Activated CD4-positive, alpha-beta T cell treated with anti-CD3 and anti-CD28 coated beads, Interleukin-2, amount 50 U/mL, for 16 hours (primary cell): Measurements from ENCODE around the gene FOXL3.

Source experiments
- DNase-seq: peaks from one replicate; pipeline ENCODE4 v3.0.0-alpha.2; 2020

The FOXL3 gene

DNA sequence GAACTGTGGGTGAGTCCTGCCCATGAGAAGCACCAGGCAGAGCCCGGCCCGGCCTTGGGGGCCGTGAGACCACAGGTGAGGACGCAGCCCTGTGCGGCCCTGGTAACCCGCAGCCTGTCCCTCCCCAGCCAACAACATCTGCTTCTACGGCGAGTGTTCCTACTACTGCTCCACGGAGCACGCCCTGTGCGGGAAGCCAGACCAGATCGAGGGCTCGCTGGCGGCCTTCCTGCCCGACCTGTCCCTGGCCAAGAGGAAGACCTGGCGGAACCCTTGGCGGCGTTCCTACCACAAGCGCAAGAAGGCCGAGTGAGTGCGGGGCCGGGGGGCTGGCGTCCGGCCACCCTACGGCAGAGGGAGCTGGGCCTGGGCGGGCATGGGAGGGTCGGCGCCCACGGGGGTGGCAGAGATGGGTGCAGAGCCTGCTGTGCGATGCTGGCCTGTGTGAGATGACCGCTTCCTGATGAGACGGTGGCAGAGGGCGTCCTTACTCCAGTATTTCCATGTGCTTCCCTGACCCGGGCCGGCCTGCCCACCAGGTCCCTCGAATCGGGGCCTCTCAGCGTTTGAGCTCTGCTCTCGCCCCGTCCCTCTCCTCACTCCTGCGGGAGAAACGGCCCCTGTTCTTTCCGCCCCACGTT is 34.1 kb upstream of the FOXL3 start:
- no peak for DNase-seq

DNA sequence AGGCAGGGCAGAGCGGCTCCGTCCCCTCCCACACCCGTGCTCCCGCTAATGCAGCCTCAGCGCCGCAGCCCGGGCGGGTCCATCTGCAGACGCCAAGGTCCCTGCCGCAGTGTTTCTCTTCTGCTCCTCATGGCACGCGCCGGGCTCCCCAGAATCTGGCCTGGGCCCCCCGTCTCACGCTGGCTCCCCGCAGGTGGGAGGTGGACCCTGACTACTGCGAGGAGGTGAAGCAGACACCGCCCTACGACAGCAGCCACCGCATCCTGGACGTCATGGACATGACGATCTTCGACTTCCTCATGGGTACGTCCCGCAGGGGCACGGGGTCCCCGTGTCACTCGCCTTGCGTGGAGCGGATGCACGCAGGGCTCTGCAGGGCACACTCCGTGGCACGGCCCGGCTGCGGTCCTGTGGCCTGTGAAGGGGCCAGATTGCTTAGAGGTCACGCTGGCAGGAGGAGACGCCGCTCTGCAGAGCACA is 33.5 kb upstream of the FOXL3 start:
- no peak for DNase-seq

DNA sequence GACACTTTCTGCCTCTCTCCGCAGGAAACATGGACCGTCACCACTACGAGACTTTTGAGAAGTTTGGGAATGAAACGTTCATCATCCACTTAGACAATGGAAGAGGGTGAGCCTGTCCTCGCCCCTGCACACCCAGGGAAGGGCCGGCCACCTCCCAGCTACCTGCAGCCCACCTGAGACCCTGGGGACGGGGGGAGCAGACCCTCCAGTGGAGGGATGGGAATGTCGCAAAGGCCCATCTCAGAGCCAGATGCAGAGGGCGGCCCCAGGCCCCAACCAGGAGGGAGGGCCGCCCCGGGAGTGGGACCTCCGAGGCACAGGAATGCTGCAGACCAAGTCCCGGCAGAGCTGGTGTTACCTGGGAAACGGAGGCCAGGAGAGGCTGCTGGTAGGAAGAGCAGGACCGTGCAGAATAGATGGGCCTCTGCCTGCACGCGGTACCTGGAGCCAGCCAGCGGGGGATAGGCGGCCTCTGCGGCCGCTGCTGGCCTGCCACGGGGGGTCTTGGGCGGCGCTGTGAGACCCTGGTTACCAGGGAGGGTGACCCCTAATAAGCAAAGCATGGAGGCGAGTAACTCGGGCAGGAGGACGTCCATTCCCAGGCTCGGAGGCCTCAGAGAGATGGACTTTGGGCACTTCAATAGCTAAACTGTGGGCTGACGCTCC is 32.9 kb upstream of the FOXL3 start:
- DNase-seq: no peak

DNA sequence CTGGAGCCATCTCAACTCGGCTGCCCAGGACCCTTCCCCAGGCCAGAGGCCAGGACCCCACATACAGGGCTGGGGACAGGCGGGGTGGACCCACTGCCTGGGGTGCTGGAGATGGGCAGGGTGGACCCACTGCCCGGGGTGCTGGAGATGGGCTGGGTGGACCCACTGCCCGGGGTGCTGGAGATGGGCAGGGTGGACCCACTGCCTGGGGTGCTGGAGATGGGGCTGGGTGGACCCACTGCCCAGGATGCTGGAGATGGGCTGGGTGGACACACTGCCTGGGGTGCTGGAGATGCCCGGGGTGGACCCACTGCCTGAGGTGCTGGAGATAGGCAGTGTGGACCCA is 32.4 kb upstream of the FOXL3 start:
- no peak for DNase-seq

DNA sequence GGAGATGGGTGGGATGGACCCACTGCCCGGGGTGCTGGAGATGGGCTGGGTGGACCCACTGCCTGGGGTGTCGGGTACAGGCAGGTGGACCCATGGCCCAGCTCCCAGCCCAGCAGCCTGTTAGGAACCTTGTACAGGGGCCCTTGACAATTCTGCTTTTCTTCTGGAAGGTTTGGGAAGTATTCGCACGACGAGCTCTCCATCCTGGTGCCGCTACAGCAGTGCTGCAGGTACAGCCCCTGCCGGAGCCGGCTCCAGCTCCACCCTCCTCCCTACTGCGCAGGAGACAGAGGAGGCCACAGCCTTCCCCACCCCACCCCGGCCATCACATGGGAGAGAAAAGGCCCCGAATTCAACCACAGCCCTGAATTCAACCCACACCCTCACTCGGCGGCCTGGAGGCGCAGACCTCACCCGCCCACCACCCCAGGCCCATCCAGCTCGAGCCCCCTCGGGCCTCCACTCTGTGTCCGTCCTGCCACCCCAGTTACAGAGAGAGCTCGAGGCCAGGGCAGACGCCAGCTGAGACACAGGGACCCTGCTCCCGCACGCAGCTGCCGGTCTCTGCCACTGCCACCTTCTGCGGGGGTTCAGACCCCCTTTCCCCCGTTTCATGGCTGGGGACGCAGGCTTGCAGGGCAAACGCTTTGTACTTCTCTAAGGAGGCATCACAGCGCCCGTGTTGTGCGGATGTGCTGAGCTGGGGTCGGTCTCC is 31.3 kb upstream of the FOXL3 start:
- no peak for DNase-seq

DNA sequence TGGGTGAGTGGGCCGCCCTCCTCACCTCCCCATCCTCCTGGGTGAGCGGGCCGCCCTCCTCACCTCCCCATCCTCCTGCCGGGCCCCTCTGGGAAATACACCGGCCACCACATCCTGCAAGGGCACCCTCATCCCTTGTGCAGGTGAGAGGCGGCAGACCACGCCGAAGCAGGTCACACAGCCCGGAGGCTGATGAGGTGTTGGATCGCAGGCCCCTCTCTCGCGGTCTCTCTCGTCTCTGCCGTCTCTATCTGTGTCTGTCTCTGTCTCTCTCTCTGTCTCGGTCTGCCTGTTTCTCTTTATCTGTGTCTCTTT is 30.8 kb upstream of the FOXL3 start:
- no peak for DNase-seq

DNA sequence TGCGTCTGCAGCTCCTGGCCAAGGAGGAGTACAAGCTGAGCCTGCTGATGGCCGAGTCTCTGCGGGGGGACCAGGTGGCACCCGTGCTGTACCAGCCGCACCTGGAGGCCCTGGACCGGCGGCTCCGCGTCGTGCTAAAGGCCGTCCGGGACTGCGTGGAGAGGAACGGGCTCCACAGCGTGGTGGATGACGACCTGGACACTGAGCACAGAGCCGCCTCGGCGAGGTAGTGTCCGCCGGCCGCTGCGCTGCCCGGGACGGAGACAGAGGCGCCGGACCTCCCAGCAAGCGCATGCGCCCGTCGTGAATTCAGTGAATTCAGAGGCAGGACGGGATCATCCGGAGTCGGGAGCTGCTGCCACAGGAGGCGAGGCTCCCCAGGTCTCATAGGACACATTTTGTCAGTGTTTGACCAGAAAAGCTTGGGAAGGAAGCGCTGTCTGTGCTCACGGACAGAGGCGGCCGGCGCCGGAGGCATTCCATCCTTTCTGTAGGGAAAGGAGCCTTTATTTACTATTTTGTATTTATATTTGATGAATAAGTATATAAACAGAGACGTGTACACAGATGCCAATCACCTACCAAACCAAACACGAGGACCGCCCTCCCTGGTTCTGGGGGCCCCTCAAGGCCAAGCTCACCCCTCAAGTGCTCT is 30.1 kb upstream of the FOXL3 start:
- no peak for DNase-seq

DNA sequence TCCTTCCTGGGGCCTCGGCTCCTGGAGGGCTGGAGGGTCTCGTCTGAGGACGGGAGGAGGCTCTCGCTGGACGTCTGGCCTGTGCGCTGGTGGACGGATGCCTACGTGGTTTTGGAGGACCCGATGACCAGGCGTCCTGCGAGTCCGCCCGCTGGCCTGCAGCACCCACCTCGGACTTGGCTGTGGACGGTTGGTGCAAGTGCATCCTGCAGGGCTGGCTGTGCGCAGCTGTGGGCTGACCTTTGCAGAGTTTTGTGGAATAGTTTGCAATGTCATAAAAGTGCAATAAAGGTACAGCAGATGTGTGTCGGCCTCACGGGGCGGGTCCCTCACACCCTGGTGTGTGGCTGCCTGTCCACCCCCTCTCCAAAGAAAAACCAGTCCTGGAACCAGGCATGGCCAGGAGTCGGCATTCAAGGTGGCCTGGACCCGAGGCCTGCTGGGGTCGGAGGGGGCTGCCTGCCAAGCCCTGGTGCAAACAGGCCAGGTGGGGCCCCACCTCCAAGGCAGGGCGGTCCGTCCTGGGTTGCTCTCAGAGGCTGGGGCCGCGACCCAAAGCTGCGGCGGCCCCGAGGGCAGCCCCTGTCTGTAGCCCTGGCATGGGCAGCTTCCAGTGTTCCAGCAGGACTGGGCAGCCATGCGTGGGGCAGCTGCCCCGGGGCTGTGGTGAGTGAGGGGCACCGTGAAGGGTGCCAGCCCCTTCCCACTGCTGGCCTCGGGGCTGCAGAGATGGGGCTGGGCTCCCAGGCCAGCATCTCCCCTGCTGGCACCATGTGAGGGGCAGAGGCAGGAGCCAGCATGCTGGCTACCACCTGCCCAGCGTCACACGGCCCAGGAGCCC is 29.3 kb upstream of the FOXL3 start:
- DNase-seq: no peak

DNA sequence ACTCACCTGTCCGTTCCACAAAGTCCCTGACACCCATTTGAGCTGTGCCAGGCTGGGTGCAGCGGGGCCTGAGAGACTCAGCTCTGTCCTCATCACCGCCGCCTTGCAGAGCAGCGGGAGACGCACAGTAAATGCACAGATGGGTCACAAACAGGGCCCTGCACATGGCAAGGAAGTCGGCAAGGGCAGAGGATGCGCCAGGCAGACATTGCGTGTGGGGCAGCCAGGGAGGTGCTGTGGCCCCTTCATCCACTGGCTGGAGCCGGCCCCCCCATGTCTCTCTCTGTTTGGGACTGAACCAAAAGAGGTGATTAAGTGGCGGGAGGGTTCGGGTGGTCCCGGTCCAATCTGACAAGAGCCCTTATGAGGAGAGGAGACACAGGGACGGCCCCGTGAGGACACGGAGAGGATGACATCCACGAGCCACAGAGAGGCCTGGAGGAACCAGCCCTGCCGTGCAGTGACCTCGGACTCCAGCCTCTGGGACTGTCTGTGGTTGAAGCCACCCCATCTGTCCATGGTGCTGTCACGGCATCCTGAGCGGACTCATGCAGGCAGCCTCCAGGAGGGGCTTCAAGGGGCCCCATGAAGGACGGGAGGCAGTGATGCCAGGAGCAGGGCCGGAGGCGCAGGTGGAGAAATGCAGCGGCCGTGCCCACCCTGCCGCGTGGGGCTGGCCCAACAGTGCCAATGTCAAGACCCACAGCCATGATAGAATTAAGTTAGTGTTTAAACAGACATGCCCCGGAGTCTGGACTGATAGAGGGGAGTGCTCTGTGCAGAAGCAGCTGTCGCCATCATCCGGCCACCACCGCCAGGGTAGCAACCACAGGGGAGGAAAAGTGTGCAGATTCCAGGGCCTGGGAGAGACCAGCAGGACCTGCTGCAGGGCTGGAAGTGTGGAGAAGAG is 28.4 kb upstream of the FOXL3 start:
- DNase-seq: no peak

DNA sequence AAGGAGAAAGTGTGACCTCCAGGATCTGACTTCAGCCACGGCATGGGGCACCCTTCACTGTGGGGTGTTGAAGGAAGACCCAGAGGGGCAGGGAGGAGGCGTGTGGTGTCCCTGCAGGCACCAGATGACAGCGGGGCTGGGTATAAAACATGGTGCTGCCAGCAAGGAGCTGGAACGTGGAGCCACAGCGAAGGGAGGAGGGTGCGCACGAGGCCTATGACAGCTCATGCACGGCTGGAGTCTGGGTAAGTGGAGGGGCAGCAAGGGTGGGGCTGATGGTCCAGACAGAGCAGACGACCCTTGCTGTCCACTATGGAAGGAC is 27.8 kb upstream of the FOXL3 start:
- no peak for DNase-seq

DNA sequence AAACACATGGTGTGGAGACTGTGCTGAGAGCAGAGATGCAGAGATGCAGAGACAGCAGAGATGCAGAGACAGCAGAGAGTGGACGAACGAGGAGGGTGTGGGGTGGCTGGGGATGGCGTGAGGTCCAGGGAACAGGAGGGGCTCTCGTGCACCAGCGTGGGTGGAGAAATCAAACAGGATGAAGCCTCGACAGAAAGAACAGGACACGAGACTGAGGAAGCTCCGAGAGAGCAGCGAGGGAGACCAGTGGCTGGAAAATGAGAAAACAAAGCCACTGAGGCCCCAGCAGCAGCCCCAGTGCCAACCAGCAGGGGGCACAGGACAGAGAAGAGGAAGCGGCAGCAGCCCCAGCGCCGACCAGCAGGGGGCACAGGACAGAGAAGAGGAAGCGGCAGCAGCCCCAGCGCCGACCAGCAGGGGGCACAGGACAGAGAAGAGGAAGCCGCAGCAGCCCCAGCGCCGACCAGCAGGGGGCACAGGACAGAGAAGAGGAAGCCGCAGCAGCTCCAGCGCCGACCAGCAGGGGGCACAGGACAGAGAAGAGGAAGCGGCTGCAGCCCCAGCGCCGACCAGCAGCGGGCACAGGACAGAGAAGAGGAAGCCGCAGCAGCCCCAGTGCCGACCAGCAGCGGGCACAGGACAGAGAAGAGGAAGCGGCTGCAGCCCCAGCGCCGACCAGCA is 27.2 kb upstream of the FOXL3 start:
- peak; percentile 89 for DNase-seq

DNA sequence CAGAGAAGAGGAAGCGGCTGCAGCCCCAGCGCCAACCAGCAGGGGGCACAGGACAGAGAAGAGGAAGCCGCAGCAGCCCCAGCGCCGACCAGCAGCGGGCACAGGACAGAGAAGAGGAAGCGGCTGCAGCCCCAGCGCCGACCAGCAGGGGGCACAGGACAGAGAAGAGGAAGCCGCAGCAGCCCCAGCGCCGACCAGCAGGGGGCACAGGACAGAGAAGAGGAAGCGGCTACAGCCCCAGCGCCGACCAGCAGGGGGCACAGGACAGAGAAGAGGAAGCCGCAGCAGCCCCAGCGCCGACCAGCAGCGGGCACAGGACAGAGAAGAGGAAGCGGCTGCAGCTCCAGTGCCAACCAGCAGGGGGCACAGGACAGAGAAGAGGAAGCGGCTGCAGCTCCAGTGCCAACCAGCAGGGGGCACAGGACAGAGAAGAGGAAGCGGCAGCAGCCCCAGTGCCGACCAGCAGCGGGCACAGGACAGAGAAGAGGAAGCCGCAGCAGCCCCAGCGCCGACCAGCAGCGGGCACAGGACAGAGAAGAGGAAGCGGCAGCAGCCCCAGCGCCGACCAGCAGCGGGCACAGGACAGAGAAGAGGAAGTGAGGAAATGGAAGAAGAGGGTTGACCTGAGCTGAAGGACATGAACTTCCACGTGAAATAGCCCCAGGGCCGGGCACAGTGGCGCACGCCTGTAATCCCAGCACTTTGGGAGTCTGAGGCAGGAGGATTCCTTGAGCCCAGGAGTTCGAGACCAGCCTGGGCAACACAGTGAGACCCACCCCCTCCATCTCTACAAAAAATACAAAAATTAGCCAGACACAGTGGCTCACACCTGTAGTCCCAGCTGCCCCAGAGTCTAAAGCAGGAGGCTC is 26.3 kb upstream of the FOXL3 start:
- peak; percentile 29 for DNase-seq

DNA sequence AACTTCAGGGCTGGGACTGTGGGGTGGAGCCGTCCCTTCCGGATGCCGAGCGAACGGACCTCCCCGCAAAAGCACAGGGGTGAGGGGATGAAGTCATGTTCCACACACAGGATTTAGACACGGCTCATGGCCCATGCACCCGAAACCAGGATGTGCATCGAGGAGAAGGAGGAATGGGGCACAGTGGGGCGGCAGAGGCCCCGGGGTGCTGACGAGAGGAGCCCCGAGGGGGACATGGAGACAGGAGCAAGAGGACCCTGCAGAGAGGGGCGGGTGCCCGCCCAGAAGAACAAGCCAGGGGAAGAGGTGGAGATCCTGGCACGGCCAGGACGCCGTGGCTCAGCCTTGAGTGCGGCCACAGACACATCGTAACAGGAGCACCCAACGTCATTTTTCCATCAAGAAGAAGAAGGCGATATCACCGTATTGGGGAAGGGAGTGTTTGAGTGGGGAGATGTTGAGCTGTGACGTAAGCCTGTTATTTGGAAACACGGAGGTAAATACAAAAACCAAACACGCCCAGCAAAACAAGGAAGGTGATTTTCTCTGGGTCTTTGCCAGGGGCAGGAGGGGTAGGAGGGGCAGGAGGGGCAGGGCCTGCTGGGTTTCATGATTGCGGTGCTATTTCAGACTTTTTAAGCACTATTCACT is 25.3 kb upstream of the FOXL3 start:
- no peak for DNase-seq

DNA sequence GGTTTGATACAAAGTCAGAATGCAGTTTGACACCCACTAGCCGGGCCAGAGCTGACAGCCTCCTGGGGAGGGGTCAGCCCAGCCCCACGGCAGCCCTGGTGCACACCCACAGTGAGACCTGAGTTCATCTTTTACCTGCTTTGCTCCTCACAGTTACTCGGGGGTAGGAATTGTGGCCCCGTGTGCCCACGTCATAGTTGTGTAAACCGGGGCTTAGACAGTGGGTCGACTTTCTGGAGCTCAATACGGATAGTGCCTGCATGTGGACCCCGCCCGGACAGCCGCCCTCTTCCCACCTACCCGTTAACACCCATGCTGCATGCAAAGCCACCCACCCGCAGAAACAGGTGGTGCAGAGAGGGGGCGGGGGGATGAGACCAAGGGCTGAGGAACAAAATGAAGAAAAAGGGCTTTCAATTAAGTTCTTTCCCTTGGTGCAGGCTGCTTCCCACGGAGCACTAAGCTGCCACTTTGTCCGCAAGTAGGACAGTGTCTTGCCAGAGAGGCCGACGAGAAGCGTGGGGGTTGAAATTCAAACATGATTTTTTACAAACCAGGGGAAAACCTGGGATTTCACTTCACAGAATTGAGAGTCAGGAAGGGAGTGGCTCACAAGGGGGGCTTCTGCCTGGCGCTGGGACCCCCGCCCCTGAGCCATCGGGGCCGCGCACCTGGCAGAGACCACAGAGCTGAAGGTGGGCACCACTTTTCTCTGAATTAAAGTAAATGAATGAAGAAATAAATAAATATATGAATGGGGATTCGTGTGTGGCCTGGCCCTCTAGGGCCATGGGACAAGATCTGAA is 24.6 kb upstream of the FOXL3 start:
- DNase-seq: no peak

DNA sequence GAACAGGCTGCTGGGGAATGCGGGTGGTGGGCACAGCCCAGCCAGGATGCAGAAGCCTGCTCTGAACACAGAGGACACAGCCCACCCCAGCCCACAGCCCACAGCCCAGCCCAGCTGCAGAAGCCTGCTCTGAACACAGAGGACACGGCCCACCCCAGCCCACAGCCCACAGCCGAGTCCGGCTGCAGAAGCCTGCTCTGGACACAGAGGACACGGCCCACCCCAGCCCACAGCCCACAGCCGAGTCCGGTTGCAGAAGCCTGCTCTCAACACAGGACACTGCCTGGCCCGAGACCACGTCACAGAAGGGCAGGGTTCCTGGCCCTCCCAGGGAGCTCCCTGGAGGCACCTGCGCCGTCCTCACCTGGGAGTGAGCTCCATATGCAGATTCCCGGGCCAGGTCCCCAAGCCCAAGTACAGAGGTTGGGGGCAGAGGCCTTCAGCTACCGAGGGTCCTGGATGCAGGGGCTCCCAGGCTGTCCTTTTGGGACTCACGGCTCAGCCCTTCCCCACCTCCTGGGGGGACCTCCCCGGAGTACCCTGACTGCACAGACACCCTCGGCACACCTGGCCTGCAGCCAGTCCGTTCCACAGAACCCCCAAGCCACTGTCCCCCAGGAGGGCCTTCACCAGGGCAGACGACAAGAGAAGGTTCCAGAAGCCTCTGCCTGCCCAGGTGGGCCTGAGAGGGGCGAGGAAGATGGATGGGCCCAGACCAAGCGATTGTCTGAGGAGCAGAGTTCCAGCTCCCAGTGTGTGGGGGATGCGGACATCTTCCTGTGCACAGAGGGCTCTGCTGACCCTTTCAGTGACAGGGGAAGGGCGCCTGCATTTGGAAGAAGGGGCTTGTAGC is 23.7 kb upstream of the FOXL3 start:
- no peak for DNase-seq

DNA sequence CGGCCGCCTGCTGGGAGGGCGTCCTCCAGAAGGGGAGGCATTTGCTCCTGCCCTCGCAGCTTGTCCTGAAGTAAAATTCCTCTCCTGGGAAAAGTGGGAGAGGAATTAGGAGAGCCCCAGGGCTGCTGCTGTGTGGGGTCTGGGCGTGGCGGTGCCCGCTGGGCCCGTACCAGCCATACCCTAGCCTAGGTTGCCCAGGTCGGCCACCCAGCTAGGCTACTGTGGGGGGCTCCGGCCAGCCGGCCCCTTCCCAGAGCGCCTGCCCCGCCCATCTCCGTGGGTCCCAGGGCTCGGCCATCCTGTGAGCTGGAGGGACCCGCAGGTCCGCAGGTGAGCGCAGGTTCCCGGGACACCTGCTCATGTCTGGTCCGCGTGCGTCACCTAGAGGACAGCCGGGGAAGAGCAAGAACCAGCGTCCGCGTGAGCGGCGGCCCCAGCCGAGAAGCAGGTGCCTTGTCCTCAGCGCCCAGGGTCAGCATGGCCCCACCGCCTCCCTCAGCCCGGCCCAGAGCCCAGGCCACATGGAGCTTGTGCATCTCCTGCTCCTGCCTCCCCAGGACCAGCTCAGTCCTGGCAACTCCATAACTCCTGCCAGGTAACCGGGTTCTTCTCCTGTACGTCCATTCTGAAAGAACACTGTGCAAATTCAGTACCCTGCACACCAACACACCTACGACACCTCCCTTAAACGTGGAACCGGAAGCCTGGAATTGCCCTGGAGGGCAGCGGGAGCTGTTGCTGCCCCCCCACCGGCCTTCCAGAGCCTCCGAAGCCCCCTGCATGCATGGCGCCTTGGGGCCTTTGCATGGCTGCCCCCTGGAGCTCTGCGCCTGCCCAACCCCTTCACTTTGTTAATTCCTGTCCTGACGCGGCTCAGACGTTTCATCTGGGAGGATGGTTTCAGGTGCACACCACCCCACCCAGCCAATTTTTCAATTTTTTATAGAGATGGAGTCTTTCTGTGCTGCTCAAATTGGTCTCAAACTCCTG is 22.8 kb upstream of the FOXL3 start:
- no peak for DNase-seq

DNA sequence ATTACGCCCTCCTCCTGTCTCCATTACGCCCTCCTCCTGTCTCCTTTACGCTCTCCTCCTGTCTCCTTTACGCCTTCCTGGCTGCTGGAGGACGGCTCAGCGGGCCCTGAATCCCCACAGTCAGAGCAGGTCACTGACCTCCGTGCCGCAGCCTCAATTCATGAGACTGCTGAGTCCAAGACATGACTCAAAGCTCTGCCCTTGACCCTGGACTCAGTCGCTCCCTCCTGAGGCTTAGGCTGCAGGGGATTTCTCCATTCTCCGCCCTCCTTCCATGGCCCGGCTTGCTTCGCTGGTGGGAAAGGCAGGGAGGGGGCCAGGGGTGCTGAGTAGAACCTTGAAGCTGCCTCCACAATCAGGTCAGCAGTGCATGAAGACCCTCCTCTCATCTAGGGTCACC is 21.0 kb upstream of the FOXL3 start:
- DNase-seq: no peak
